Liver (tissue), 3 donors: ENCODE data around the gene PTPN6.

Source experiments
- CTCF ChIP-seq: fragments of 150-350 bp; IDR thresholded peaks from 2 replicates; pipeline ENCODE4 v1.5.1; 2017; ENCODE audit warnings: improper control_type of control experiment, low read depth, low read length; ENCODE audit not compliant: missing input control
- EGR1 ChIP-seq, 2 donors: IDR thresholded peaks; 2 replicates each; pipeline ENCODE4 v1.6.1; 2016 to 2018; ENCODE audit warnings: antibody characterized with exemption in 2 of 2, low read depth in 2 of 2
- GABPA ChIP-seq, 2 donors: IDR thresholded peaks in 1 of 2; conservative IDR thresholded peaks in 1 of 2; 2 replicates each; pipeline ENCODE4 v1.6.1; 2016; ENCODE audit warnings: antibody characterized with exemption in 2 of 2, mild to moderate bottlenecking in 1 of 2, moderate library complexity in 1 of 2
- HNF4A ChIP-seq, 2 donors: conservative IDR thresholded peaks; 2 replicates each; pipeline ENCODE4 v1.6.1; 2016; ENCODE audit warnings: antibody characterized with exemption in 2 of 2, mild to moderate bottlenecking in 2 of 2
- HNF4G ChIP-seq: IDR thresholded peaks from 2 replicates; pipeline ENCODE4 v1.6.1; 2016; ENCODE audit warnings: antibody characterized with exemption
- JUND ChIP-seq, 2 donors: IDR thresholded peaks; 2 replicates each; pipeline ENCODE4 v1.6.1; 2016; ENCODE audit warnings: antibody characterized with exemption in 2 of 2
- MAX ChIP-seq: IDR thresholded peaks from 2 replicates; pipeline ENCODE4 v1.6.1; 2016; ENCODE audit warnings: antibody characterized with exemption
- RAD21 ChIP-seq, 2 donors: IDR thresholded peaks; 2 replicates each; pipeline ENCODE4 v1.6.1; 2016; ENCODE audit warnings: antibody characterized with exemption in 2 of 2, mild to moderate bottlenecking in 2 of 2
- REST ChIP-seq: IDR thresholded peaks from 2 replicates; pipeline ENCODE4 v1.6.1; 2016; ENCODE audit warnings: antibody characterized with exemption, mild to moderate bottlenecking
- RXRA ChIP-seq, 2 donors: IDR thresholded peaks; 2 replicates each; pipeline ENCODE4 v1.6.1; 2017 to 2018; ENCODE audit warnings: antibody characterized with exemption in 2 of 2, mild to moderate bottlenecking in 1 of 2
- SP1 ChIP-seq: IDR thresholded peaks from 2 replicates; pipeline ENCODE4 v1.6.1; 2018; ENCODE audit warnings: antibody characterized with exemption, mild to moderate bottlenecking
- TAF1 ChIP-seq: conservative IDR thresholded peaks from 2 replicates; pipeline ENCODE4 v1.6.1; 2016; ENCODE audit warnings: antibody characterized with exemption, mild to moderate bottlenecking
- YY1 ChIP-seq: IDR thresholded peaks from 2 replicates; pipeline ENCODE4 v1.6.1; 2016; ENCODE audit warnings: antibody characterized with exemption, mild to moderate bottlenecking
- ZBTB33 ChIP-seq: IDR thresholded peaks from 2 replicates; pipeline ENCODE4 v1.6.1; 2016; ENCODE audit warnings: antibody characterized with exemption
- donor health status: healthy.
- donor health status: healthy.

- TF ChIP-seq RXRA (IDR thresholded peaks at IDR 0.05) (no peak), CTCF (no peak), YY1 (no peak), TAF1 (no peak), REST (no peak), JUND (IDR thresholded peaks at IDR 0.05) (no peak), ZBTB33 (no peak), MAX (no peak), EGR1 (IDR thresholded peaks at IDR 0.05; ENCODE audit: low read depth in 2 of 2) (no peak), SP1 (no peak), HNF4G (no peak), HNF4A (conservative IDR thresholded peaks at IDR 0.05) (no peak), RAD21 (IDR thresholded peaks at IDR 0.05) (no peak), GABPA (IDR thresholded peaks at IDR 0.05 in 1 of 2, conservative IDR thresholded peaks at IDR 0.05 in 1 of 2) (no peak)
Measured at GRCh38 chr12:6936636-6937480, 14.3 kb upstream of the PTPN6 start.
